GM12892 (cell line): ENCODE measurements around the gene MBD1.
A peak's percentile ranks its signal among the peaks of the same experiment; 100 is the strongest.

ENCODE experiments used
- POLR2A ChIP-seq: IDR thresholded peaks from 2 replicates; pipeline ENCODE4 v1.6.1; 2011; ENCODE audit warnings: low read depth, low read length, control low read depth
- TAF1 ChIP-seq: IDR thresholded peaks from 2 replicates; pipeline ENCODE4 v1.6.1; 2011; ENCODE audit warnings: low read depth, mild to moderate bottlenecking, control low read depth, low read length, borderline replicate concordance

DNA sequence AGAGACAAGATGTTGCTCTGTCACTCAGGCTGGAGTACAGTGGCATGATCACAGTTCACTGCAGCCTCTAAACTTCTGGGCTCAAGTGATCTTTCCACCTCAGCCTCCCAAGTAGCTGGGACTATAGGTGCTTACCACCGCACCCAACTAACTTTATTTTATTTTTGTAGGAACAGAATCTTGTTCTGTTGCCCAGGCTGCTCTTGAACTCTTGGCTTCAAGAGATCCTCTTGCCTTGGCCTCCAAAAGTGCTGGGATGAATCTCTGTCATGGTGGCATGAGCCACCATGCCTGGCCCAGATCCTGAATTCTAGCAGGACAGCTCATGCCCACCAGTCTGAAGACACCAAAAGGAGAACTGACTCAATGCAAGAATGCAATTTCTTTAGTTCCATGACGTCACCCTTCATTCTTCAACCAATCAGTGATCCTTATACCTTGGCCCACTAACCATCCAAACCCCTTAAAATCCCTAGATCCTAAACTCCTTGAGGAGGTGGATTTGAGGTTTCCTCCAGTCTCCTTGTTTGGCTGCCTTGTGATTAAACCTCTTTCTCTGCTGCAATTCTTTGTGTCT, 31.8 kb upstream of the MBD1 start:
- TF ChIP-seq POLR2A, result peak; percentile 19; the same call in 1 of the 2 replicates
- TF ChIP-seq TAF1, result no peak
